Measurements from ENCODE around the gene SCCPDH.

Gene SCCPDH

GRCh38 chr1:246786606-246787238 is 62.5 kb downstream of the SCCPDH start:
- DNase-seq: no peak

GRCh38 chr1:246787781-246788513 is 63.7 kb downstream of the SCCPDH start:
- no peak for DNase-seq

GRCh38 chr1:246788895-246789338 is 64.7 kb downstream of the SCCPDH start:
- DNase-seq: no peak

- DNase-seq: no peak
These were observed 65.5 kb downstream of the SCCPDH start for GRCh38 chr1:246789454-246790339.

GRCh38 chr1:246790364-246790763 is 66.2 kb downstream of the SCCPDH start:
- no peak for DNase-seq

- no peak for DNase-seq
These were observed 66.6 kb downstream of the SCCPDH start for GRCh38 chr1:246790833-246791232.

GRCh38 chr1:246791303-246791918 is 67.2 kb downstream of the SCCPDH start:
- DNase-seq: no peak

- DNase-seq: no peak
These were observed 68.4 kb downstream of the SCCPDH start for GRCh38 chr1:246792603-246793002.

- no peak for DNase-seq
These were observed 69.2 kb downstream of the SCCPDH start for GRCh38 chr1:246793356-246793896.

- no peak for DNase-seq
These were observed 70.0 kb downstream of the SCCPDH start for GRCh38 chr1:246794048-246794827.

GRCh38 chr1:246794828-246795671 is 70.8 kb downstream of the SCCPDH start:
- no peak for DNase-seq

GRCh38 chr1:246795906-246796694 is 71.9 kb downstream of the SCCPDH start:
- DNase-seq: no peak

- DNase-seq: no peak
These were observed 72.9 kb downstream of the SCCPDH start for GRCh38 chr1:246797157-246797556.

- DNase-seq: no peak
These were observed 73.4 kb downstream of the SCCPDH start for GRCh38 chr1:246797597-246797996.

GRCh38 chr1:246798107-246798506 is 73.9 kb downstream of the SCCPDH start:
- no peak for DNase-seq

- no peak for DNase-seq
These were observed 74.6 kb downstream of the SCCPDH start for GRCh38 chr1:246798606-246799496.

- no peak for DNase-seq
These were observed 76.1 kb downstream of the SCCPDH start for GRCh38 chr1:246800356-246800755.

GRCh38 chr1:246800756-246801155 is 76.5 kb downstream of the SCCPDH start:
- DNase-seq: no peak
